Smooth muscle cell (in vitro differentiated cells): ENCODE results near the gene STK10. TPM values are rescaled to one million over a fixed set of nuclear protein-coding genes. Genes with fewer than 3 reads are reported as not detected.

Source experiments
- DNase-seq: peaks from one replicate; lab custom pipeline; 2025; ENCODE audit not compliant: unreplicated experiment; lab: John Stamatoyannopoulos, UW
- H2AFZ ChIP-seq: fragments of 200-600 bp; sonication (generic); 2 replicates; pipeline ENCODE4 v1.6.0; 2016; ENCODE audit warnings: antibody characterized with exemption, low read depth, mild to moderate bottlenecking
- H3F3A ChIP-seq: fragments of 200-600 bp; sonication (generic); 2 replicates; pipeline ENCODE4 v1.6.0; 2017; ENCODE audit warnings: antibody characterized with exemption, low read depth
- H3K27ac ChIP-seq: fragments of 200-600 bp; sonication (generic); 2 replicates; pipeline ENCODE4 v1.5.1; 2016; ENCODE audit warnings: low read depth, mild to moderate bottlenecking
- H3K27me3 ChIP-seq: fragments of 200-600 bp; sonication (generic); 2 replicates; pipeline ENCODE4 v1.6.1; 2016; ENCODE audit warnings: low read depth, mild to moderate bottlenecking
- H3K36me3 ChIP-seq: fragments of 200-600 bp; sonication (generic); 2 replicates; pipeline ENCODE4 v1.5.1; 2016; ENCODE audit warnings: low read depth
- H3K4me1 ChIP-seq: fragments of 200-600 bp; sonication (generic); 2 replicates; pipeline ENCODE4 v1.5.1; 2016; ENCODE audit warnings: low read depth
- H3K4me2 ChIP-seq: fragments of 200-600 bp; sonication (generic); 2 replicates; pipeline ENCODE4 v1.6.0; 2016; ENCODE audit warnings: mild to moderate bottlenecking
- H3K4me3 ChIP-seq: fragments of 200-600 bp; sonication (generic); 2 replicates; pipeline ENCODE4 v1.5.1; 2016; ENCODE audit warnings: mild to moderate bottlenecking
- H3K79me2 ChIP-seq: fragments of 200-600 bp; sonication (generic); 2 replicates; pipeline ENCODE4 v1.6.0; 2016; ENCODE audit warnings: low read depth, mild to moderate bottlenecking
- H3K9ac ChIP-seq: fragments of 200-600 bp; sonication (generic); 2 replicates; pipeline ENCODE4 v1.6.0; 2016; ENCODE audit warnings: low read depth
- H3K9me3 ChIP-seq: fragments of 200-600 bp; sonication (generic); replicated peaks from 2 replicates; pipeline ENCODE4 v1.5.1; 2016; ENCODE audit warnings: low read depth
- H4K20me1 ChIP-seq: fragments of 200-600 bp; sonication (generic); 2 replicates; pipeline ENCODE4 v1.6.0; 2016; ENCODE audit warnings: low read depth
- WGBS: methylation state at CpG from one replicate; pipeline ENCODE4 v1.1.7; 2016; ENCODE audit warnings: low lambda C conversion rate; 5-methylcytosine and 5-hydroxymethylcytosine counted together
- polyA plus RNA-seq: library from polyadenylated mRNA; unstranded; fragments of >200 nt; fragmentation: Nextera tagmentation; extraction: Ambion mirVana; gene quantifications from 2 replicates; pipeline ENCODE4 v1.2.1, GENCODE V29; 2016
- total RNA-seq: library from RNA; depleted of rRNA; stranded (reverse); fragments of >200 nt; gene quantifications from 2 replicates; pipeline ENCODE4 v1.2.3, GENCODE V29; 2014
- TF ChIP-seq, protein P1 (sequence below): fragments of 200-600 bp; sonication (generic); IDR thresholded peaks from 2 replicates; pipeline ENCODE4 v1.5.1; 2017; ENCODE audit warnings: borderline replicate concordance, mild to moderate bottlenecking, antibody characterized with exemption; ENCODE audit not compliant: insufficient read depth, poor library complexity, severe bottlenecking

The STK10 gene
- total and polyA plus RNA-seq, 2 experiments from 2014 or later, result 10.7 to 26.0 TPM

DNA sequence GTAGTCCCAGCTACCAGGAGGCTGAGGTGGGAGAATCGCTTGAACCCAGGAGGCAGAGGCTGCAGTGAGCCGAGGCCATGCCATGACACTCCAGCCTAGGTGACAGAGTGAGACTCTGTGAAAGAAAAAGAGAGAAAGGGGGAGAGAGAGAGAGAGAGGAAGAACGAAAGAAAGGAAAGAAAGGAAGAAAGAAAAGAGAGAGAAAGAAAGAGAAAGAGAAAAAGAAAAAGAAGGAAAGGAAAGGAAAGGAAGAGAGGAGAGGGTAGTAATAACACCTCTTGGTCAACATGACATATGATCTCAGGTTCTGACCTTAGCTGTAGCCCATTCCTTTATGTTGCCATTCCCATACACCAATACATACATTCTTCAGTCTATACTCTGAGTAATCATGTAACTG lies 195.7 kb downstream of the STK10 start:
- TF ChIP-seq, protein P1, sequence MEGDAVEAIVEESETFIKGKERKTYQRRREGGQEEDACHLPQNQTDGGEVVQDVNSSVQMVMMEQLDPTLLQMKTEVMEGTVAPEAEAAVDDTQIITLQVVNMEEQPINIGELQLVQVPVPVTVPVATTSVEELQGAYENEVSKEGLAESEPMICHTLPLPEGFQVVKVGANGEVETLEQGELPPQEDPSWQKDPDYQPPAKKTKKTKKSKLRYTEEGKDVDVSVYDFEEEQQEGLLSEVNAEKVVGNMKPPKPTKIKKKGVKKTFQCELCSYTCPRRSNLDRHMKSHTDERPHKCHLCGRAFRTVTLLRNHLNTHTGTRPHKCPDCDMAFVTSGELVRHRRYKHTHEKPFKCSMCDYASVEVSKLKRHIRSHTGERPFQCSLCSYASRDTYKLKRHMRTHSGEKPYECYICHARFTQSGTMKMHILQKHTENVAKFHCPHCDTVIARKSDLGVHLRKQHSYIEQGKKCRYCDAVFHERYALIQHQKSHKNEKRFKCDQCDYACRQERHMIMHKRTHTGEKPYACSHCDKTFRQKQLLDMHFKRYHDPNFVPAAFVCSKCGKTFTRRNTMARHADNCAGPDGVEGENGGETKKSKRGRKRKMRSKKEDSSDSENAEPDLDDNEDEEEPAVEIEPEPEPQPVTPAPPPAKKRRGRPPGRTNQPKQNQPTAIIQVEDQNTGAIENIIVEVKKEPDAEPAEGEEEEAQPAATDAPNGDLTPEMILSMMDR, result no peak
- H3K4me3 ChIP-seq, result no peak overlapping the region
- no peaks in the 10 kb centered on the region for H3F3A ChIP-seq
- H3K4me1 ChIP-seq, result no peaks in the 10 kb centered on the region
- H3K79me2 ChIP-seq, result peaks cover 97% of the 10 kb centered on the region
- 91% methylated on average over 3 of the region's 3 CpGs for WGBS
- H3K9ac ChIP-seq, result no peak overlapping the region
- H2AFZ ChIP-seq, result no peak overlapping the region
- no peak overlapping the region for H3K4me2 ChIP-seq
- H4K20me1 ChIP-seq, result peaks cover 100% of the 10 kb centered on the region
- DNase-seq, result no peak
- H3K27ac ChIP-seq, result no peak overlapping the region
- H3K36me3 ChIP-seq, result no peaks in the 10 kb centered on the region
- no peaks in the 10 kb centered on the region for H3K9me3 ChIP-seq
- H3K27me3 ChIP-seq, result no peaks in the 10 kb centered on the region

Other genes with a start within 250 kb of the STK10 start
- gene FBXW11, start 181.6 kb downstream of the STK10 start, total RNA-seq, result 83.0 and 83.7 TPM in 2 replicates
- gene FBXW11, start 181.6 kb downstream of the STK10 start, polyA plus RNA-seq, result 27.4 and 30.6 TPM in 2 replicates
- not detected in 2 replicates for gene EFCAB9, start 5.9 kb upstream of the STK10 start, total RNA-seq
- not detected in 2 replicates for gene EFCAB9, start 5.9 kb upstream of the STK10 start, polyA plus RNA-seq
- 38.2 and 44.0 TPM in 2 replicates for gene UBTD2, start 95.5 kb upstream of the STK10 start, total RNA-seq
- 20.8 and 23.6 TPM in 2 replicates for gene UBTD2, start 95.5 kb upstream of the STK10 start, polyA plus RNA-seq